ENCODE results near the gene SELENOK. TPM values are rescaled to one million over a fixed set of nuclear protein-coding genes. Genes with fewer than 3 reads are reported as not detected.
A peak's percentile ranks its signal among the peaks of the same experiment; 100 is the strongest.

Gene SELENOK
- total RNA-seq, 1 experiment from 2014 or later, result 51.5 TPM

GRCh38 chr3:53845881-53846133 is 45.9 kb downstream of the SELENOK start:
- Histone ChIP-seq H3K36me3 (ENCODE audit: control insufficient read depth, insufficient read depth, low read length) (no peaks in the 10 kb centered on the region), H3K4me3 (ENCODE audit: low read depth, low read length) (peak overlapping the region; percentile 81), H3K27me3 (replicated peaks; ENCODE audit: control insufficient read depth, insufficient read depth, low read length) (no peaks in the 10 kb centered on the region), H3K4me1 (peaks cover 32% of the 10 kb centered on the region), H3K9me3 (no peaks in the 10 kb centered on the region)
- no TSS peak for BruUV-seq (replicated peaks)
- ChIA-PET CTCF (no interaction called here), POLR2A (interaction anchor here (0.6 to 2.8 kb wide), 2 partner anchors 46 to 159 kb away, joined by 3 to 14 read pairs; partner anchors contain the start of gene SELENOK)
- Mint-ChIP-seq H3K9me3 (ENCODE audit: unreplicated experiment) (no peaks in the 10 kb centered on the region), H3K36me3 (ENCODE audit: insufficient read depth, unreplicated experiment) (peaks cover 9% of the 10 kb centered on the region), H3K4me1 (ENCODE audit: low read depth, unreplicated experiment) (peaks cover 18% of the 10 kb centered on the region), H3K27me3 (ENCODE audit: insufficient read depth, unreplicated experiment) (no peaks in the 10 kb centered on the region), H3K4me3 (ENCODE audit: unreplicated experiment) (peak overlapping the region; percentile 89), H3K27ac (ENCODE audit: unreplicated experiment) (peak overlapping the region; percentile 93)
- TF ChIP-seq CTCF (IDR thresholded peaks at IDR 0.05; ENCODE audit: insufficient read depth in 1 of 2, low read depth in 1 of 2, low read length in 1 of 2, severe bottlenecking in 1 of 2, unreplicated experiment in 1 of 2), result no peak
- intact Hi-C loops (cut with micrococcal nuclease; ENCODE audit: unreplicated experiment), result loop anchor here (2.0 to 10.0 kb wide), 3 partner anchors 35 to 121 kb away; partner anchors contain the start of gene SELENOK
- DNase-seq, result no peak

GRCh38 chr3:53845103-53845880 is 46.4 kb downstream of the SELENOK start:
- Histone ChIP-seq H3K27me3 (replicated peaks; ENCODE audit: control insufficient read depth, insufficient read depth, low read length) (no peaks in the 10 kb centered on the region), H3K4me3 (ENCODE audit: low read depth, low read length) (peak overlapping the region; percentile 81), H3K9me3 (no peaks in the 10 kb centered on the region), H3K36me3 (ENCODE audit: control insufficient read depth, insufficient read depth, low read length) (no peaks in the 10 kb centered on the region), H3K4me1 (peaks cover 32% of the 10 kb centered on the region)
- TF ChIP-seq CTCF (IDR thresholded peaks at IDR 0.05; ENCODE audit: insufficient read depth in 1 of 2, low read depth in 1 of 2, low read length in 1 of 2, severe bottlenecking in 1 of 2, unreplicated experiment in 1 of 2), result peak; percentile 25 to 45
- peak overlapping the region; percentile 89 for H3K4me3 Mint-ChIP-seq (ENCODE audit: unreplicated experiment)
- intact Hi-C loops (cut with micrococcal nuclease; ENCODE audit: unreplicated experiment), result loop anchor here (5.0 to 10.0 kb wide), 2 partner anchors 47 to 120 kb away; partner anchors contain the start of gene SELENOK
- H3K36me3 Mint-ChIP-seq (ENCODE audit: insufficient read depth, unreplicated experiment), result peaks cover 8% of the 10 kb centered on the region
- peak overlapping the region; percentile 93 for H3K27ac Mint-ChIP-seq (ENCODE audit: unreplicated experiment)
- ChIA-PET POLR2A (interaction anchor here (0.5 to 2.8 kb wide), 2 partner anchors 19 to 46 kb away, joined by 4 to 14 read pairs; partner anchors contain the start of gene SELENOK), CTCF (no interaction called here)
- H3K27me3 Mint-ChIP-seq (ENCODE audit: insufficient read depth, unreplicated experiment), result no peaks in the 10 kb centered on the region
- no peaks in the 10 kb centered on the region for H3K9me3 Mint-ChIP-seq (ENCODE audit: unreplicated experiment)
- no TSS peak for BruUV-seq (replicated peaks)
- peaks cover 18% of the 10 kb centered on the region for H3K4me1 Mint-ChIP-seq (ENCODE audit: low read depth, unreplicated experiment)
- DNase-seq, result peak; percentile 63 to 66

GRCh38 chr3:53844262-53845102 is 47.2 kb downstream of the SELENOK start:
- intact Hi-C loops (cut with micrococcal nuclease; ENCODE audit: unreplicated experiment), result loop anchor here (5.0 to 10.0 kb wide), 2 partner anchors 48 to 120 kb away; partner anchors contain the start of gene SELENOK
- BruUV-seq (replicated peaks), result TSS peak; percentile 24
- CTCF ChIA-PET, result no interaction called here

More at GRCh38 chr3:53844262-53845102, 47.2 kb downstream of the SELENOK start:
- POLR2A ChIA-PET, result interaction anchor here (2.8 kb wide), 1 partner anchor 47 kb away, joined by 14 read pairs; the partner anchor contains the start of gene SELENOK
- Mint-ChIP-seq H3K9me3 (ENCODE audit: unreplicated experiment) (no peaks in the 10 kb centered on the region), H3K36me3 (ENCODE audit: insufficient read depth, unreplicated experiment) (peaks cover 13% of the 10 kb centered on the region), H3K4me3 (ENCODE audit: unreplicated experiment) (peak overlapping the region; percentile 89), H3K27ac (ENCODE audit: unreplicated experiment) (peak overlapping the region; percentile 93), H3K4me1 (ENCODE audit: low read depth, unreplicated experiment) (peaks cover 18% of the 10 kb centered on the region), H3K27me3 (ENCODE audit: insufficient read depth, unreplicated experiment) (no peaks in the 10 kb centered on the region)
- Histone ChIP-seq H3K36me3 (ENCODE audit: control insufficient read depth, insufficient read depth, low read length) (no peaks in the 10 kb centered on the region), H3K4me3 (ENCODE audit: low read depth, low read length) (peak overlapping the region; percentile 81), H3K27me3 (replicated peaks; ENCODE audit: control insufficient read depth, insufficient read depth, low read length) (no peaks in the 10 kb centered on the region), H3K9me3 (no peaks in the 10 kb centered on the region), H3K4me1 (peaks cover 32% of the 10 kb centered on the region)
- TF ChIP-seq CTCF (IDR thresholded peaks at IDR 0.05; ENCODE audit: insufficient read depth in 1 of 2, low read depth in 1 of 2, low read length in 1 of 2, severe bottlenecking in 1 of 2, unreplicated experiment in 1 of 2), result no peak
- no peak for DNase-seq
